Measurements from ENCODE around the gene ZNF354C.

Gene ZNF354C

DNA sequence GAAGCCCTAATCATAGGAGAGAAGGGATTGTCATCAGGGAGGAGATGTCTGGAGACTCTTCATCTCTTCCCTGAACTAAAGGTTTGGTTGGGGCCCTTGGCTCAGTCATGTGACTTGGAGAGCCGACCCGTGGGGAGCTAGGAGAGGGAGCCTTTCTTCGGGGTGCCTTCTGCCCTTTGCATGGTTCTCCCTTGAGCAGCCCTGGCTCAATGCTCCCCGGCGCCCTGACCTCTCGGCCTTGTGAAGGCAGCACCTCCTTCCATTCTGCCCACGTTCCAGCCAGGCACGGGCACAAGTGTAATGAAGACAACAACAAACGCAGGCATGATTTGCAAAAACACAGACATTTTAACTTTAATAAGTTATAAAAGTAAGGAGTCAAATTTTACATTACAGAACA is 50.4 kb downstream of the ZNF354C start:
- no peak for TF ChIP-seq CTCF (IDR thresholded peaks at IDR 0.05)

DNA sequence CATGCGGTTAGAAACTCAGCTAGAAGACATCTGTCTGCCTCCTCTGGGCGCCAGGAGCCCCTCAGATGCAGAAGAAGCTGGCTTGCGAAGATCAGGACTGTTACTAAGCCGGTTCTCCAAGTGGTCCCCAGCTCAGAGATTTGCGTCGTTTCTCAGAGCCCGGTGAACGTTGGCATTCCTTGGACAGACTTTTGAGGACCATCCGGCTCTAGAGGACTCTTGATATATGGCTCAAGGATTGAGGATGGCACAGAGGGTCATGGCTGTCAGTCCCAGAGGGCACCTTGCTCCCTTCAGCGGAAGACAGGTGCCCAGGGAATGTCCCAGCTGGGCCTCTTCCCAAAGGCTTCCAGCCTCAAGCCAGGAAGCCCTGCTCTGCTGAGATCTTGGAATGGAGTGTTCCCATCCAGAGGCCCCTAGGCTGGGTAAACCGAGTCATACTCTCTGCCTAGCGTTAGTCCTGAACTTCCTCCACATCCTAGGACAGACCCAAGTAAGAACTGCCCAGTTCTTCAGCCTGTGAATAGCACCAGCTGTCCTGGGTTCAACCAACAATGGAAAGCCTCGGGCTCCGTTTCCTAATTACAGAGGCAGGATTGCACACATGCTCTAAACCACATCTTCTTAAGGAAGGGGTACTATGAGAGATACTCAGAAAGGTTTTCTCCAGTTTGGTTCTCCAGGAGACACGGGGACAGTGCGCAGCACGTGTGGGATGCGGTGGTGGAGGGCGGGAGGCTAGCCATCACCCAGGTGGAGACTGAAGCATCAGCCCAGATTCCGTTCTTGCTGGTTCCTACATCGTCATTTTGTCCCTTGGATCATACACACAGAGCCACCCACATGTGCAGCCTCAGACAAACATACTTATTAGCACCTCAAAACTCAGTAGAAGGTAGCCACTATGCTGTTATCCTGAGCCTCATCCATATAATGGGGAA is 51.4 kb downstream of the ZNF354C start:
- no peak for TF ChIP-seq CTCF (IDR thresholded peaks at IDR 0.05)

DNA sequence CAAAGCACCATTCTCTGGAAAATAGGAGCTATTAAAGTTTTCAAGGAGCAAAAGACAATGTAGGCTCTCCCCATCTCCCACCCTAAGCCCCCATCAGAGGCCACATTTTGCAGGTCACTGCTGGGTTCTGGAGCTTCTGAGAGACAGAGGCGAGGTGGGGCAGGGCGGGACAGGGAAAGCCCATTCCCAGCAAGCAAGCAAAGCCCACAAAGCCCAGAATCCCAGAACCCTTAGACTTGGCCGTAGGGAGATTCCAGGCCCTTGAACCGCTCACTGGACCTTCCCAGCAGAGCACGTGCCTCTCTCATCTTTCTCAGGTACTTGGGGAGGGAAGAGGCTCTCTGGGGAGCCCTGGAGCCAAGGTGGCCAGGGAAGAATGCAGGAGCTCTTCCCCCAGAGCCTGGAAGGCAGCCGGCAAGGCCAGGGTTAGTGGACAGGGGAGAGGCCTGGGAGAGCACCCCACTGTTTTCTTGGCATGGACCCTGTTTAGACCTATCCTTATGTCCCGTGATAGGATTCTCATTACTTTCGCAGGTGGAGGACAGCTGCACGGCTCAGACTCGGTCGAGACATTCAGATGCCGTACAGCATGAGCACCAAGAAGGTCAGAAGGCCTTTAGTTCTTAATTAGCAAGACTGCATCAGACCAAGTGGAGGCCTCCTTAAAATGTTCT is 52.4 kb downstream of the ZNF354C start:
- no peak for TF ChIP-seq CTCF (IDR thresholded peaks at IDR 0.05)

DNA sequence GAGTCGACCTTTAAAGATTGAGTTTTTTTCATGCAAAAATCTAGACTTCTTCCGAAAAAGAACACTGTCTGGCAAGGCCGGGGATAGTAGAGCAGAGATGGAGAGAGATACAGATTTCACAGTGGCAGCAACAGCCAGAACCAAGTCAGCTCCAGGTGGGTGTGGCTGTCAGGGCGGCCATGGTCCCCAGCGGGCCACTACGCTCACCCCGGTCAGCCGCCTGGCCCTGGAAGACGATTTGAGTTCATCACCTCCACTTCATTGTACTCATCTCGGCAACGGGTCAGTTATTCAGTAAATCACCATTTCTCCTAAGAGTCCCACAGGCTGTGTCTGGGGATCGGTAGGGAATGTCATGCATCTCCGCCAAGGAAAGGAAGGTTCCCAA is 53.0 kb downstream of the ZNF354C start:
- no peak for TF ChIP-seq CTCF (IDR thresholded peaks at IDR 0.05)

GRCh38 chr5:179113945-179114641 is 53.9 kb downstream of the ZNF354C start:
- TF ChIP-seq CTCF (IDR thresholded peaks at IDR 0.05), result no peak

DNA sequence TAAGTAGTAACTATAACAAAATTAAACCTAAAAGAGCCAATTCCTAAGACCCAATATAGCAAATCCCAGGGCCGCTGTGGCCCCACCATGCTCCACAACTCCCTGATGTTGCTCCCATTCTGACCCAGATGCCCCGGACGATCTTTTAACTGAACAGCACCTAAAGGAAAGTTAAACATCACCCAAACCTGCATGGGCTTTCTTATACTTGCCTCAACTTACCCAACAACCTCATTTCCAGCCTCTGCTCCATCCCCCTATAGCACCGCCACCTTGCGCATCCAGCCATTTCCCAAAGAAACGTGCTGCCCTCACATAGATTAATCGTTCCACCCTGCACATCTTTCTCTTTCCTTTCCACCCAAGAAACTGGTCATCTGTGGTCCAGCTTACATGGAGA is 54.6 kb downstream of the ZNF354C start:
- TF ChIP-seq CTCF (IDR thresholded peaks at IDR 0.05), result no peak

GRCh38 chr5:179115307-179115706 is 55.1 kb downstream of the ZNF354C start:
- no peak for TF ChIP-seq CTCF (IDR thresholded peaks at IDR 0.05)
